GM19328 (cell line): ENCODE measurements around the gene DNAJC13.
A peak's percentile ranks its signal among the peaks of the same experiment; 100 is the strongest.
"Not testable (repeated sequence)": the region's sequence is repeated elsewhere in the genome, so short reads cannot be mapped to it uniquely, and the experiment has no call there.

Source experiments
- ATAC-seq: cut with Tn5 transposase; IDR thresholded peaks from one replicate; pipeline ENCODE4 v1.9.1; 2021; ENCODE audit warnings: mild to moderate bottlenecking, moderate library complexity; ENCODE audit not compliant: unreplicated experiment

Gene DNAJC13, protein sequence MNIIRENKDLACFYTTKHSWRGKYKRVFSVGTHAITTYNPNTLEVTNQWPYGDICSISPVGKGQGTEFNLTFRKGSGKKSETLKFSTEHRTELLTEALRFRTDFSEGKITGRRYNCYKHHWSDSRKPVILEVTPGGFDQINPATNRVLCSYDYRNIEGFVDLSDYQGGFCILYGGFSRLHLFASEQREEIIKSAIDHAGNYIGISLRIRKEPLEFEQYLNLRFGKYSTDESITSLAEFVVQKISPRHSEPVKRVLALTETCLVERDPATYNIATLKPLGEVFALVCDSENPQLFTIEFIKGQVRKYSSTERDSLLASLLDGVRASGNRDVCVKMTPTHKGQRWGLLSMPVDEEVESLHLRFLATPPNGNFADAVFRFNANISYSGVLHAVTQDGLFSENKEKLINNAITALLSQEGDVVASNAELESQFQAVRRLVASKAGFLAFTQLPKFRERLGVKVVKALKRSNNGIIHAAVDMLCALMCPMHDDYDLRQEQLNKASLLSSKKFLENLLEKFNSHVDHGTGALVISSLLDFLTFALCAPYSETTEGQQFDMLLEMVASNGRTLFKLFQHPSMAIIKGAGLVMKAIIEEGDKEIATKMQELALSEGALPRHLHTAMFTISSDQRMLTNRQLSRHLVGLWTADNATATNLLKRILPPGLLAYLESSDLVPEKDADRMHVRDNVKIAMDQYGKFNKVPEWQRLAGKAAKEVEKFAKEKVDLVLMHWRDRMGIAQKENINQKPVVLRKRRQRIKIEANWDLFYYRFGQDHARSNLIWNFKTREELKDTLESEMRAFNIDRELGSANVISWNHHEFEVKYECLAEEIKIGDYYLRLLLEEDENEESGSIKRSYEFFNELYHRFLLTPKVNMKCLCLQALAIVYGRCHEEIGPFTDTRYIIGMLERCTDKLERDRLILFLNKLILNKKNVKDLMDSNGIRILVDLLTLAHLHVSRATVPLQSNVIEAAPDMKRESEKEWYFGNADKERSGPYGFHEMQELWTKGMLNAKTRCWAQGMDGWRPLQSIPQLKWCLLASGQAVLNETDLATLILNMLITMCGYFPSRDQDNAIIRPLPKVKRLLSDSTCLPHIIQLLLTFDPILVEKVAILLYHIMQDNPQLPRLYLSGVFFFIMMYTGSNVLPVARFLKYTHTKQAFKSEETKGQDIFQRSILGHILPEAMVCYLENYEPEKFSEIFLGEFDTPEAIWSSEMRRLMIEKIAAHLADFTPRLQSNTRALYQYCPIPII (N-terminal part only)

DNA sequence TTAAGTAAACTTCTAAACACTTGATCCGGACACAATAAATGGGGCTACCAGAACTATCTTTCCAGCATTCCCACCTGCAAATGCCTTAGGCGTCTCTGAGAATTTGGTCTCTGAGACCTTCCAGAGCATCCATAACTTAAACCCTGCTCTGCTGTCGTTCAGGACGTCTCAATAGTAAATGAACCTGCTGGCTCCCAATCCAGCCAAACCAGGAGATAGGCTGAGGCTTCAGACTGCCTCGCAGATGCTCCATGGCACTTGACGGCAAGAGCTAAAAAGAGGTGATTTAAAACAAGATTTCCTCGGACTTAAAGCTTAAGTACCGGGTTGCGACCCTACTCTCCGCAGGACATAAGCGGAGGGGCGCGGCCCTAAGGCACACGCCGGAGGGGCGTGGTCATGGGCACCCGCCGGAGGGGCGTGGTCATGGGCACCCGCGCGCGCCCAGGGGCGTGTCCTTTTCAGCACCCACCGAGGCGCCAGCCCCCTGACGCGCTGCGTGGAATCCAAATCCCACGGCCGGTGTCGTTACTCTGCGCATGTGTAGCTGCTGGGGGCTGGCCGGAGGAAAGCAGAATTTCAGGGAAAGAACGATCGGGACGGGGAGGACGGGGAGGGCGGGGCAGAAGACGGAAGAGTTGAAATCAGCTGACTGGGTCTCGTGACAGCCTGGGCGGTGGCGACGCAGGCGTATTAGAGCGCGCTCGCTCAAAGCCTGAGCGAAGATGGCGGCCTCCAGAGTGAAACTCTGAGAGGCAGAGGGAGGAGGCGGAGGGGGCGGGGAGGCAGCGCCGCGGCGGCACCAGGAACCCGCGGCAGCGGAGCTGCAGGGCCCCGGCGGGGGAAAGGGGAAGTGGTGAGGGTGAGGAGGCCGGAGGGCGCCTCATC, at the start of gene DNAJC13:
Gene DNAJC13 (plus strand): TSS at position 696 of the 888 bp plus-strand sequence. CDS start 17,049 bp downstream, outside the sequence.
- peak; percentile 87 for ATAC-seq

DNA sequence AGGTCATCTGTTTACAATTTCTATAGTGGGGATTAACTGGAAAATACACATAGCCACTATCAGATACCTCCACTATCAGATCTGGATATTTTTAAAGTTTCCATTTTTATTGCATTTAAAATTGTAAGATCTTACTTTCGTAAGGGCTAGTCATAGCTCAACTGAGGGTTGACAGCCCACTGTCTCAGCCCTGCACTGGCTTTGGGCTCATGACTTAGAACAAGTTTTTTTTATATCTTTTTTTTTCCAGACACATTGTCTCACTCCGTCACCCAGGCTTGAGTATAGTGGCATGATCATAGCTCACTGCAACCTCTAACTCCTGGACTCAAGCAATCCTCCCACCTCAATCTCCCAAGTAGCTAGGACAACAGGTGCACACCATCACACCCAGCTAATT, 48.8 kb upstream of the DNAJC13 start:
- ATAC-seq = no peak

DNA sequence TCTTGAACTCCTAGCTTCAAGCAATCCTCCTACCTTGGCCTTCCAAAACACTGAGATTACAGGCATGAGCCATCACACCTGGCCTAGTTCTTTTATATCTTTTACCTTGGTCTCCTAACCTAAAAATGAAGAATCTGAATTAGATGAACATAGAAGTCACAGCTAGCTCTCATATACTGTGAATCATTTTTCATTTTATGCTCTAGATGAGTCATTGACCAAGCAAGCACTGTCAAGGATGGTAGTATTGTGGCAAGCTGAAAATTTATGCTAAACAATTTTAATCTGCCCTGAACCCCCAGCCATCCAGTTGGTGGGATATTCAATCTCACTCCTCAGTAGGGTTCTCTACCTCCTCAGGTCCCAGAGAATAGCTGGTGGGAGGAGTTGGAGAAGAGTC, 48.3 kb upstream of the DNAJC13 start:
- ATAC-seq = no peak

DNA sequence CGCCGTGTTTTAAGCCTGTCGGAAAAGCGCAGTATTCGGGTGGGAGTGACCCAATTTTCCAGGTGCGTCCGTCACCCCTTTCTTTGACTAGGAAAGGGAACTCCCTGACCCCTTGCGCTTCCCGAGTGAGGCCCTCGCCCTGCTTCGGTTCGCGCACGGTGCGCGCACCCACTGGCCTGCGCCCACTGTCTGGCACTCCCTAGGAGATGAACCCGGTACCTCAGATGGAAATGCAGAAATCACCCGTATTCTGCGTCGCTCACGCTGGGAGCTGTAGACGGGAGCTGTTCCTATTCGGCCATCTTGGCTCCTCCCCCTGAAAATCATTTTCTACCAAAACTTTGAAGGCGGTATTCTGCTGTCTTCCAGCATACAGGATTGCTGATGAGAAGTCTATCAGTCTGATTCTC, 40.4 kb upstream of the DNAJC13 start:
- not testable (repeated sequence) for ATAC-seq

DNA sequence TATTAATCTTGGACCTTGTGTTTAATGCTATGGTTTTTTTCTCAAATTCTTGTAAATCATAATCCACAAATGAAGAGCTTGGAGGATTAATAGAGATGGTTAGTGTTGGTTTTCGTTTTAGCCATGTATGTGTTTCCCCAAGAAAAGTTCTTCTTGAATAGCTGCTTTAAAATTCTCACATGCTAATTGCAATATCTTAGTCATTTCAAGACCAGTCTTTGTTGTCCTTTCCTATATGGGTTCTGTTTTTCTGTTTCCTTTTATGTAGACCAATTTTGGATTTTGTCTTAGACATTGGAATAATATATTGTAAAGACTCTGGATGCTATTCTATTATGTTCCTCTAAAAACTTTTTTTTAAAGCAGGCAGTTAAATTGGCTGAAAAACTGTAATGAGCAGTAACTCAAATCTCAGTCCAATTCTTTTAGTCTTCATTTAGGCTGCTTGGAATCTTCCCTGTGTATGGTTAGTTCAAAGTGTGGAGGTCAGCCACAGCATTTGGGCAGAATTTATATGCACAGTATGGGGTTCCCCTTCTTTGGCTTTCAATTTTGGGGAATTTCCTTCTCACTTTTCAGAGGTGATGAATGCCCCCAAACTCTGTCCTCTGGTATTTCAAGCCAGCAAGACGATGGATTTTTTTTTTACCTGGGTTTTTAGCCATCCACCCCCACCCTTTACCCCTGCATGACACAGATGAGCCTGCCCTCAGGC, 39.1 kb upstream of the DNAJC13 start:
- ATAC-seq = no peak

DNA sequence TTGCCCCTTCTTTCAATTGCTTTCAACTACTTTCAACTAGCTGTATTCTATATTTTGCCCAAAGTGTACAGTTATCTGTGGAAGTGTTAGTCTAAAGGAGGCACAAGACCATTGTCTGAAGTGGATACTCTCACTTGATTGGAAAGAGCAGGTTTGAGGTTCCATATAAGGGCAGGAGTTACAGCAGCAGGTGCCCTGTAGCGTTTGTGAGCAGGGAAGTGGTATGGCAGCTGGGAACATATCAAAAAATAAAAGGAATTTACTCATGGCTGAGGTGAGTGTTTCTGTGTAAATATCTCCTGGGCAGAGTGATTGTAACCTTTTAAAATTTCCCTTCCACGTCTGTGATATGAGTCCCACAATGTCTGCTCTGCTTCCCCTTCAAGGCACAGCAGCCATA, 38.5 kb upstream of the DNAJC13 start:
- no peak for ATAC-seq

DNA sequence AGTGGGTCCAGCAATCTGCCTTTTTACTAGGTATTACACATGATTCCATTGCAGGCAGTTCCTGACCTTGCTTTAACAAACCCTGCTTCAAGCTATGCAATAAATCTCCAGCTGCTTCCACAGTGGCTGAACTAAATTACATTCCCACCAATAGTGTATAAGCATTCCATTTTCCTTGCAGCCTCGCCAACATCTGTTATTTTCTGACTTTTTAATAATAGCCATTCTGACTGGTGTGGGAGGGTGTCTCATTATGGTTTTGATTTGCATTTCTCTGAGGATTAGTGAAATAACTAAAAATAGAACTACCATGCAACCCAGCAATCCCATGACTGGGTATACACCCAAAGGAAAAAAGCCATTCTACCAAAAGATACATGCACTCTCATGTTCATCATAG, 36.4 kb upstream of the DNAJC13 start:
- ATAC-seq = no peak

DNA sequence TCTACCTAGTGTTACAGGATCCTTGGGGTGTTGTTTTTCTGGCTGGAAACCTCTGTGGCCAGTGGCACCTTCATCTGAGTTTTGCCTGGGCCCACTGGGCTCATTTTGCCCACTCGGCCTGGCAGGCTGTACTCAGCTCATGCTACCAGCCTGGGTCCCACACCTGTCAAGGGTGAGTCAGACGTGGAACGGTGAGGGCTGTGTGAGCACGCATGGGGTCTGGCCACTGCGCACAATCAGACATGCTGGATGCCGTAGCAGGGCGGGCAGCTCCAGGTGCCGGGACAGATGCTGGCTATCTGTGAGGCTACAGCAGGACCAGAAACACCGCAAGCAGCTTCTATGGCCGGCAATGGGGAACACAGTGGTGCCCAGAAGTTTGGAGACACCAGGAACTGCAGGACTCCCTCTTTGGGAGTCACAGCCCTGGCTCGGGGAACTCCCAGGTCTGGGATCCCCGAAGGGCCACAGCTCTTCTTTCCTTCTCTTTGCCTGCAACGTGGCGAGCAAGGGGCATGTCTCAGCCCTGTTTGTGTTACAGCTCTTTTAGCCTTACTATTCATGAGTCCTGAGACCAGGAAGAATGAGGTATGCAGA, 35.9 kb upstream of the DNAJC13 start:
- ATAC-seq = no peak

DNA sequence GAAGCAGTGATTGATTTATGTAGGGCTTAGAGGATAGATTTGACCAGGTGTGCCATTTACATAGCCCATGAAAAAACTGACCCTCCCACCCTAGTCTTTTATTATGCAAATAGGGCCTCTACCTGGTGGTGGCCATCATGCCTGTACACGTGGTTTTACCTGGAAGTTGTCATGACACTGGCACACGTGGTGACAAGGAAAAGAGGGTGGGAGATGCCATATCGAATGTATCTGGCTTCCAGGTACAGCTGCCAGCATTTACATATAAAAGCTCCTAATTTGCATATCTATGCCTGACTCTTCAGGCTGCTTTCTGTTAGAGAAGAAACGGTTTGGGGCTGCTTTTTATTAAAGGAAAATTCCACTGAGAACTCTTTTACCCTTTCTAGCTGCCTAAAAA, 35.0 kb upstream of the DNAJC13 start:
- no peak for ATAC-seq

DNA sequence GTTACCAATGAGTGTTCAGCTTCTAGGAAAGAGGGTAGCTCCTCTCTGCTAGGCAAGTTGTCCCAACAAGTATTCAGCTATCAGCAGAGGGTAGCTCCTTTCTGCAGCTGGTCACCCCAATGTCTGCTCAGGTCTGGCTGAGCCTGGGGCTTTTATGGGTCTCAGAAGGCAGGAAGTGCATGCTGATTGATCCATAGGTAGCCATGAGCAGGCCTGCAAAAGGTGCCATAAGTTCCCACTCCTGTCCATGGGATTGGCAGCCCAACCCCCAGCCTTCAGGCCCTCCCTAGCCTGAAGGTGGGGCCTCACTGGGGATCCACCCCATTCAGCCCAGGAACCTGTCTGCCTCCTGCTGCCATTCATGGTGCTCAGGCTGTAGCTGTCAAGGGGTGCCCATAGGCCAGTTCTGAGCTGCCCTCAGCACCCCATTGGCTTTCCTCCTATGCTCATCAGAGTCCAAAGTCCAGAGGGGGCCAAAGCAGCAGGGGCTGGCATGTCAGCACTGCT, 34.6 kb upstream of the DNAJC13 start:
- ATAC-seq = no peak

DNA sequence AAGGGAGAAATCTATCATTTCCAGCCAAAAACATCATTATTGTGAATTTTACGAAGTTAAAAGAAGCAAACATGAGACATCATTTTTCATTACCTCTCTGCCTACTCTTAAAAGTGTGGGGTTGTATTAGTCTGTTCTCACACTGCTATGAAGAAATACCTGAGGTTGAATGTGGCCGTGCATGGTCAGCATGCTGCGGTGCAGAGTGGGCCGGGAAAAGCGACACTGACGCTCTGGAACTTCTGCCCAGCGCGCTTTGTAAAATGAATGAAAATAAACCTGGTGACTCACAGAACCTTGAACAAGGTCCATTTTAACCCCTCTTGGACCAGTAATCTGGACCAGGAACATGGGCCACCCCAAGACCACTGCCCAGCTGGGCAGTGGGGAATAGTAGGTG, 31.0 kb upstream of the DNAJC13 start:
- no peak for ATAC-seq

DNA sequence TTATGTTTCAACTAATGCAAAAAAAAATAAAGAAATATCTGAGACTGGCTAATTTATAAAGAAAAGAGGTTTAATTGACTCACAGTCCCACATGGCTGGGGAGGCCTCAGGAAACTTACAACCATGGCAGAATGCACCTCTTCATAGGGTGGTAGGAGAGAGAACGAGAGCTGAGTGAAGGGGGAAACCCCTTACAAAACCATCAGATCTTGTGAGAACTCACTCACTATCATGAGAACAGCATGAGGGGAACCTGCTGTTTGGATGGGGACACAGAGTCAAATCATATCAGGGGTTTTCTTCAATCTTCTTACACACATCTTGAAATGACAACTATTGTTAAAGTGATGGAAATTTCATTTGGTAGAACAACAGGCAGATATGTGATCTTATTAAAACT, 24.6 kb upstream of the DNAJC13 start:
- ATAC-seq = not testable (repeated sequence)

DNA sequence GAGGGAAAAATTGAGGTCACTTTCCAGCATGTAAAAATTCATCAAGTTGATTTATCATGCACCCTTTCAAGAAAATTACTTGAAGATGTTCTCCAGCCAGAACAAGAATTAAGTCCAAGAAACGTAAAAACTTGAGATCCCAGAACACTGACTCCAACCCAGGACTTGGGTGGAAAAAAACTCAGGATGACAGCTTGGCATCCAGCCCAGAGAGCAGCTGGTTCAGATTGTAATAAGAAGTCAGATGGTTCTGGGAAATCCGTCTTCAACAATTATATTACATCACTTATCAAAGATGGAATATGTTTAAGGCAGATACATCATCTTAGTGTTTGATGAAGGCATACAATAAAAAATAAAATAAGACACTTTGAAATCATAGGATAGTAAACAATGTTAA, 23.0 kb upstream of the DNAJC13 start:
- no peak for ATAC-seq

DNA sequence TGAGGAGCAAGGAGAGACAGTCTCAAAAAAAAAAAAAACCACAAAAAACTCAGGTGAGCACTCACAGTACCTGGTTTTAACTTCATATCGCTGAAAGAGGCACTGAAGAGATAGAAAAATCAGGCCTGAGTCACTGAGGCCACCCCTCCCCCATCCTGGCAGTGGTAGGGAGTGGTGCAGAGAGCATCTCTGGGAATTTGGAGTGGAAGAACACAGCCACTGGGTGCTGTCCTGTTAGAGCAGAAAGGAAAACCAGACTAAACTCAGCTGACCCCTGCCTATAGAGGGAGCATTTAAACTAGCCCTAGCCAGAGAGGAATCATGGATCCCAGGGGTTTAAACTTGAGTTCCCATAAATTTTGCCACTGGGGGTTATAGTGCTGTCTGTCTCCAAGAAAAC, 22.2 kb upstream of the DNAJC13 start:
- no peak for ATAC-seq

DNA sequence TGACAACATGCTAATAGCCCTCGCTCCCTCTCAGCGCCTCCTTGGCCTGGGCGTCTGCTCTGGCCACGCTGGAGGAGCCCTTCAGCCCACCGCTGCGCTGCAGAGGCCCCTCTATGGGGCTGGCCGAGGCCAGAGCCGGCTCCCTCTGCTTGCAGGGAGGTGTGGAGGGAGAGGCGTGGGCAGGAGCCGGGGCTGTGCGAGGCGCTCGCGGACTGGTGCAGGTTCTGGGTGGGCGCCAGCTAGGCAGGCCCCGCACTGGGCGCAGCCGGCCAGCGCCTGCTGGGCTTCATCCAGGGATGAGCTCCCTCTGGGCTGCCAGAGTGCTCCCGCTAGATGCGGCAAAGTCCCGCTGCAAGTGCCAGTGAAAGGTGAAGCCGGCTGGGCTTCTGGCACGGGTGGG, 21.0 kb upstream of the DNAJC13 start:
- no peak for ATAC-seq

DNA sequence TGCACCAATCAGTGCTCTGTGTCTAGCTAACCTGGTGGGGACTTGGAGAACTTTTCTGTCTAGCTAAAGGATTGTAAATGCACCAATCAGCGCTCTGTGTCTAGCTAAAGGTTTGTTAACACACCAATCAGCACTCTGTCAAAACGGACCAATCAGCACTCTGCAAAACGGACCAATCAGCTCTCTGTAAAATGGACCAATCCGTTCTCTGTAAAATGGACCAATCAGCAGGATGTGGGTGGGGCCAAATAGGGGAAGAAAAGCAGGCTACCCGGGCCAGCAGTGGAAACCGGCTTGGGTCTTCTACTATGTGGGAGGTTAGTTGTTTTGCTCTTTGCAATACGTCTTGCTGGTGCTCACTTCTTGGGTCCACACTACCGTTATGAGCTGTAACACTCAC, 20.5 kb upstream of the DNAJC13 start:
- ATAC-seq = not testable (repeated sequence)

DNA sequence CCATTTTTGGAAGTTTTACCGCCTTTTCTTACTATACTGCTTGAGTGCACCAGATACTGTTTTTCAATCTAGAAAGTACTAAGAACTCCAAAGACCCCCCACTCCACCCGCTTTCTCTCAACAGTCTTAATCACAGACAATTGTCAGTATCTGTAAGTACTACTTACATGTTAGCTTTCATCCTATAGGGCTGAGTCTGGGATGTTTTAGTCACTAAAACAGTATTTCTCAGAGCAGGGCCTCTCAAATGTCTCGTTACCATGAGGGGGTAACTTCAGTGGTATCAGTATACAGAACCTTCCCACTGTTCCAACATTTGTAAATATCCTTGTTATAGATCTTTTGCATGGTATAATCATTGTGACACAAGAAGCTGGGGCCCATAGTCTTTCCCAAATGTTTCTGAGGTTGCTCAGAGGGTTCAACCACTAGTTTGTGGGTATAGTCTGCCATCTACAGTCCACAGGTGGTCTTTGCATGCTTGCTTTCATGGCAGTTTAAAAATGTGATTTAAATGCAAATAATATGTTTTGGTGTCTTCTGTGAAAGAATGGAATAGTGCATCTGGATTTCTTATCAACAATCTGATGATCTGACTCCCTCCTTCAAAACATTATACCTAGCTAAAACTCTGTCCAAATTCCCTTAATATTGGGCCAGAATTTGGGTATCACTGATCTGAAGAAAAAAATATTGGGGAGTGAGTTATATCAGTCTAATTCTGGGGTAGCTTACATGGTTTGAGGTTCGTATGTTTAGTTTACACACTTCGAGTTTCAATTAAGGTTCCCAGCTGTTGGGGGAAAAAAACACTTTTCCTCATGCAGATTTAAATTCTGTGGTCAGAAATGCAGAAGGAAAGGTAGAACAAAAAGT, 18.0 kb upstream of the DNAJC13 start:
- peak; percentile 51 for ATAC-seq

DNA sequence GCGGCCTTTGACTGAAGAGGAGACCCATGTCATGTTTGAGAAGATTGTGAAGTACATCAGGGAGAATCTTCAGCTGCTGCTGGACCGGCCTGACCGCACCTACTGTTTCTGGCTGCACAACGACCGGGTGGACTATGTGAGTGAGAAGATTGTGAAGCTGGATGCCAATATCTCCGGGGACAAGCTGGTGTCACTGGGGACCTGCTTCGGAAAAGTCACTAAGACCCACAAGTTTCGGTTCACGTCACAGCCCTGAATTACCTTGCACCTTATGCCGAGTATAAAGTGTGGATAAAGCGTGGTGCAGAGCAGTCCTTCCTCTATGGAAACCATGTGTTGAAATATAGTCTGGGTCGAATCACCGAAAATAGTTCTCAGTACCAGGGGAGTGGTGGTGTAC, 16.0 kb upstream of the DNAJC13 start:
- no peak for ATAC-seq
